ENCODE measurements around the gene TMA7B. TPM values are rescaled to one million over a fixed set of nuclear protein-coding genes. Genes with fewer than 3 reads are reported as not detected.
A peak's percentile ranks its signal among the peaks of the same experiment; 100 is the strongest.

Gene TMA7B
- total and polyA plus RNA-seq, 2 of the 4 experiments (the other 2 are of a cell fraction) = not detected

DNA sequence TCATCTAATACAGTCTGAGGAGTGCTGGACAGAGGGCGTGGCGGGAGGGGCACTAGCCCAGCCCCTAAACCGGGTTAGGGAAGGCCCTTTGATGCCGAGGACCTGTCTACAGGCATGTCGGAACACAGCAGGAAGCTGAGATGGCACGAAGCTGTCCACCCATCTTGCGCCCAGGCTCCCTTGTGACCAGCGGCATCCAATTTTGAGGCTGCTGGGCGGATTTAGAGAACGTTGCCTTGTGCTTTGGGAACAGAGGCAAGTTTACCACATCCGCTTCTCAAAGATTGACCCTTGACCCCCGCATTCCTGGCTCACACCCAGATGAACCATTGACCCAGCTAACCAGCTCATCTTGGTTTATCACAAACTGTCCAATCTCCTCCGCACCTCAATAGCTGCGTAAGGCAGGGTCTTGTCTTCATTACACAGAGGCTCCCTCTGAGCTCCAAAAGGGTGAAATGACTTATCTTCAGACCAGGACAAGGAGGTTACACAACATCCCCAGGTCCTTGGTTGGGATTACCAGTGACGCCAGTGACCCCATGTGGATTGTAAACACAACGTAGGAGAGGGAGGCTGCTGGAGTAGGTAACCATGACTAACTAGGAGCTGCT is 39.1 kb downstream of the TMA7B start:
- H3K27me3 ChIP-seq (ENCODE audit: control insufficient read depth, insufficient read depth, low read length) = peaks cover 41% of the 10 kb centered on the region
- ChIA-PET CTCF (interaction anchor here (0.9 kb wide), 1 partner anchor 456 kb away, joined by 3 read pairs; no protein-coding TSS in a partner anchor), POLR2A (ENCODE audit: unreplicated experiment) (interaction anchor here (0.5 kb wide), 1 partner anchor 458 kb away, joined by 3 read pairs; no protein-coding TSS in a partner anchor)
- no peak overlapping the region; the same call in 1 of the 2 replicates for H2AK5ac ChIP-seq (ENCODE audit: low read depth, low read length)
- H4K20me1 ChIP-seq (ENCODE audit: insufficient read depth, low read length) = no peaks in the 10 kb centered on the region
- ATAC-seq (ENCODE audit: low read depth) = no peak
- no peak overlapping the region for H4K91ac ChIP-seq (ENCODE audit: insufficient read depth, low read depth, low read length)
- no peak overlapping the region for H3K27ac ChIP-seq (ENCODE audit: insufficient read depth, low read length)
- no peak overlapping the region for H4K5ac ChIP-seq (ENCODE audit: low read depth, low read length)
- no peak overlapping the region for H2BK120ac ChIP-seq (ENCODE audit: low read depth, low read length)
- no peak overlapping the region for H4K8ac ChIP-seq (ENCODE audit: low read depth in 2 of 2, low read length in 2 of 2)
- no peak overlapping the region for H2BK20ac ChIP-seq (ENCODE audit: low read depth, low read length)
- no peak overlapping the region for H3K18ac ChIP-seq (ENCODE audit: low read depth, low read length)
- H3K79me1 ChIP-seq (ENCODE audit: low read depth in 1 of 2, low read length in 2 of 2) = no peaks in the 10 kb centered on the region
- no peak overlapping the region for H2BK15ac ChIP-seq (ENCODE audit: low read depth, low read length)
- intact Hi-C loops (cut with micrococcal nuclease) (no loop called here), dilution Hi-C loops (cut with HindIII; ENCODE audit: low sequenced_read_pairs, unreplicated experiment) (no loop called here), in situ Hi-C loops (cut with MboI; ENCODE audit: low sequenced_read_pairs) (no loop called here)
- no peak overlapping the region for H3K56ac ChIP-seq (ENCODE audit: extremely low read depth, insufficient read depth, low read length)
- no peak overlapping the region for H3K4ac ChIP-seq (ENCODE audit: low read depth, low read length)
- H3K23ac ChIP-seq (ENCODE audit: low read depth, low read length) = no peak overlapping the region
- WGBS, 2 experiments (ENCODE audit: extremely low coverage in 2 of 2, insufficient read length in 1 of 2) = 49% methylated on average over 7 of the region's 16 CpGs; no CpG with 5 or more reads in 1 of the 2 experiments
- H3K9ac ChIP-seq (ENCODE audit: low read depth, low read length) = no peak overlapping the region
- H3K4me3 ChIP-seq (ENCODE audit: insufficient read depth, low read depth, low read length) = no peak overlapping the region
- H2BK5ac ChIP-seq (ENCODE audit: low read depth, low read length, poor library complexity, severe bottlenecking) = no peak overlapping the region
- BruUV-seq (replicated peaks) = no TSS peak
- no peak for TF ChIP-seq MXI1 (IDR thresholded peaks at IDR 0.05; ENCODE audit: borderline replicate concordance, low read depth, low read length)
- TF ChIP-seq RAD21 (IDR thresholded peaks at IDR 0.05; ENCODE audit: low read length) = peak; percentile 54
- TF ChIP-seq CEBPB (IDR thresholded peaks at IDR 0.05; ENCODE audit: low read depth, low read length) = peak; percentile 90
- no peak for TF ChIP-seq ELK1 (IDR thresholded peaks at IDR 0.05; ENCODE audit: borderline replicate concordance, low read depth, low read length)
- no peak for TF ChIP-seq BHLHE40 (IDR thresholded peaks at IDR 0.05; ENCODE audit: low read depth, low read length)
- TF ChIP-seq MAFK (IDR thresholded peaks at IDR 0.05; ENCODE audit: low read depth, low read length) = no peak
- TF ChIP-seq, protein P1, sequence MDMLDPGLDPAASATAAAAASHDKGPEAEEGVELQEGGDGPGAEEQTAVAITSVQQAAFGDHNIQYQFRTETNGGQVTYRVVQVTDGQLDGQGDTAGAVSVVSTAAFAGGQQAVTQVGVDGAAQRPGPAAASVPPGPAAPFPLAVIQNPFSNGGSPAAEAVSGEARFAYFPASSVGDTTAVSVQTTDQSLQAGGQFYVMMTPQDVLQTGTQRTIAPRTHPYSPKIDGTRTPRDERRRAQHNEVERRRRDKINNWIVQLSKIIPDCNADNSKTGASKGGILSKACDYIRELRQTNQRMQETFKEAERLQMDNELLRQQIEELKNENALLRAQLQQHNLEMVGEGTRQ (IDR thresholded peaks at IDR 0.05; ENCODE audit: low read depth, low read length) = no peak
- peak; percentile 29; the same call in 1 of the 2 replicates for TF ChIP-seq CTCF (conservative IDR thresholded peaks at IDR 0.05; ENCODE audit: low read depth, low read length)
- peak; percentile 23; the same call in 1 of the 2 replicates for TF ChIP-seq SMC3 (IDR thresholded peaks at IDR 0.05; ENCODE audit: low read depth, low read length)
- no peak overlapping the region for H2AFZ ChIP-seq (replicated peaks; ENCODE audit: low read length, poor library complexity)
- H3K9me1 ChIP-seq (ENCODE audit: insufficient read depth, low read length) = no peaks in the 10 kb centered on the region; the same call in 1 of the 2 replicates
- H3K36me3 ChIP-seq (ENCODE audit: control insufficient read depth, insufficient read depth, low read length) = no peaks in the 10 kb centered on the region
- no peak overlapping the region for H2AK9ac ChIP-seq (replicated peaks; ENCODE audit: low read depth, low read length, poor library complexity)
- no peak overlapping the region for H3K4me2 ChIP-seq (ENCODE audit: low read depth, low read length)
- DNase-seq = peak; percentile 84
- H3K4me1 ChIP-seq (ENCODE audit: control insufficient read depth, insufficient read depth, low read length) = peaks cover 4% of the 10 kb centered on the region
- H3K9me3 ChIP-seq (ENCODE audit: control insufficient read depth, insufficient read depth, low read length) = no peaks in the 10 kb centered on the region
- no peak overlapping the region for H3K14ac ChIP-seq (replicated peaks; ENCODE audit: low read depth, low read length)
